Measurements from ENCODE around the gene KRT33A.
A peak's percentile ranks its signal among the peaks of the same experiment; 100 is the strongest.
"Not testable (repeated sequence)": the region's sequence is repeated elsewhere in the genome, so short reads cannot be mapped to it uniquely, and the experiment has no call there.

The KRT33A gene

DNA sequence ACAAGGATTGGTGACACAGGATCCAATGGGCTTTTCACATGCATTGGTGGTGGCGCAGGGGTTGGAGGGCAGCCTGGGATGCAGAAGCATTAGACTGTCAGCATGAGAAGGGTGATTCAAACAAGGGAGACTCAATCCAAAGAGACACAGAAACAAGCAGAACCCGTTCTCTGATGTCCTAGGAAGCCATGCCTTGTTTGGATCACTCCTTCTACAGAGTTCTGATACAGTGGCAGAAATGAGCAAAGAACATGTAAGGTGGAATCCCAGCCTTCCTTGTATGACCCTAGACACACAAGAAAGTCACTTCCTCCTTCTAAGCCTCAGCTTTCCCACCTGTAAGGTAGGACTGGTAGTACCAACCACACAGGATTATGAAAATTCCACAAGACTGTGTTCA is 13.3 kb upstream of the KRT33A start:
- no peak for DNase-seq (ENCODE audit: low read depth in 2 of 2)

DNA sequence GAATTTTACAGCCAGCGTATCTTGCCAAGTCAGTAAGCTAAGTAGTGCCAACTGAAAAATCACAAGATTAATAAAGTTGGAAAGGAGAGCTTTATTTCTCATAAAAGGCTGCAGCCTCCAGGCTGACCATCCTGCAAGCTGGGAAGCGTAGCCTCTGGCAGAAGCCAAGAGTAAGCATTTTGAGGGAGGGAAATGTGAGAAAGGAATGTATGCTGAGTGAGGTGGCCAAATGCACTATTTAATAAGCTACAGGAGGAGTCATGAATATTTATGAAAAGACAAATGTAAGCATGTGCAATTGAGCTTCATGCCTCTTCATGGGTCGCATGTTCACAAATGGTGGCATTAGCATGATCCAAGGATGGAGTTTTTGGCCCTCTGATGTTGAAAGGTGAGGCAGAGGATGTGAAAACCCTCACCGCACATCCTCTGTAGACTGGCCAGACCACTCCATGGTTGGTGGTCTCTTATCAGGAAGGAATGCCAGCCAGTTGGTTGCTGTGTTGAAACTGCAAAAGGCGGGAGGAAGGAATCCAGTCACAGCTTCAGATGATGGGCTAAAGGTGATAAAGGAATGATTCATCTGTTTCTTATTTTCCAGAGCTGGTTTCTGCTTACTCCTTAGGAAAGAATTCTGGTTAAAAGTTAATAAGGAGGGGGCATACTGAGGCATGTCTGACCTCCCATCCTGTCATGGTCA is 9.8 kb upstream of the KRT33A start:
- no peak for DNase-seq (ENCODE audit: low read depth in 2 of 2)

DNA sequence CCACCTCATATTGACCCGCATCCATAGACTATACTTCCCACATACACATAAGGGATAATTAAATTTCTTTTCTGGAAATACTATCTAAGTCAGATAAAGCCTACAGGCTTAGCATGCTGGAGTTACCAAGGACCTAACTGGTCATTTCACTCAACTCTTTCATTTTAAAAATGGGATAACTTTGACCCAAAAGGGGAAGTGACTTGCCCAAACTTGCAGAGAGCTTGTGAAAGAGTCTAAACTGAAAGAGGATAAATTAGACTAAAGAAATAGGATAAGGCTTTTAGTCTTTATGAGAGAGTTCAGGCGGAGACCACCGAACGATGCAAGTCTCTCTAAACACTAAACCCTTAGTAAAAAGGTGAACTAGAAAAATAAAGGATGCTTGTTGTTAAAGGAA is 3.9 kb upstream of the KRT33A start:
- no peak for DNase-seq (ENCODE audit: low read depth in 2 of 2)

DNA sequence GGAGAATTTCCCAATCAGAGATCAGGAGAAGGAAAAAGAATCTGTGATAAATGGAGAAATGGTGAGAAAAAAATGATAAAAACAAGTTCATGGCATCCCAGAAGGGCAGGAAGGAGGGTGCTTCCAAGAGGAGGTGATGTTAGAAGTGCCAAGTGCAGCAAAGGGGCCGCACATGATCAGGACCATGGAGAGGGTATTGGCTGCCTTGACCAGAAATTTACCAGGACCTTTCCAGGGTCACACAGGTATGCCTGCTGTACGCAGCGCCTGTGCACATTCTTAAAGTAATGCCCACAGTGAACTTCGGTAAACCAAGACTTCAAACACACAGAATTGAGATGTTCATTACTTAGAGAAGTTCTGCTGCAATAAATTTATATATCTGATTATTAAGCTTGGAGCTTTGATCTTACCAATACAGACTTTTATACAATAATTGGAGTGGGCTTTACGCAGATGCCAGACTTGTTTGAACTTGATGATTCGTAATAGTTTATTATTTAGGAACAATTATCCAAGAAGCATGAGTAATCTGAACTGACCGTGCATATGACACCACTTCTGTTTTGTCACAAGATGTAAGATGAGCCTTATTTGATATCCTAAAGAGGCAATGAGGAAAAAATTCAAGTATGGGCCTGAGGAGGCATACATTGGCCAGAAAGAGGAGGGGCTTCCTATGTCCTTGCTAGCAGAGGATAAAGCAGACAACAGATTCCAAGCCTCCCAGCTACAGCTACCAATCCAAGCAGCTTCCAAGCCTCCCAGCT is 2.2 kb upstream of the KRT33A start:
- no peak for DNase-seq (ENCODE audit: low read depth in 2 of 2)

DNA sequence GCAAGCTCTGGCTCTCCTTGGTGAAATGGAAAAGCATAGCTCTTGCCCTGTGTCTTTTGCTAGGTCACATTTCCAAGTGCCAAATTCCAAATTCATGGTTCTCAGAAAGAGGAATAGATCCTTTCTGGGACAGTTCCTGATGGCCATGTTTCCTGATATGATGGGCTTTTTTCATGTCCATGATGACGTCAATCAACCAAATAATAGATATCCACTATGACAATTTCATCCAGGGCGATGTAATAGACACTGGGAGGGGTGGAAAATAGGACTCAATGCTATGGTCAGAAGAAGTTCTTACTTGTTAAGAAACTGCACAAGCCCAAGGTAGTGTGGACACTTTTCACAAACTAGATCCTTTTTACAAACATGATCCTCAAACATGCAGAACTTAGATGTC is 549 bp upstream of the KRT33A start:
- DNase-seq (ENCODE audit: low read depth in 2 of 2), result no peak

DNA sequence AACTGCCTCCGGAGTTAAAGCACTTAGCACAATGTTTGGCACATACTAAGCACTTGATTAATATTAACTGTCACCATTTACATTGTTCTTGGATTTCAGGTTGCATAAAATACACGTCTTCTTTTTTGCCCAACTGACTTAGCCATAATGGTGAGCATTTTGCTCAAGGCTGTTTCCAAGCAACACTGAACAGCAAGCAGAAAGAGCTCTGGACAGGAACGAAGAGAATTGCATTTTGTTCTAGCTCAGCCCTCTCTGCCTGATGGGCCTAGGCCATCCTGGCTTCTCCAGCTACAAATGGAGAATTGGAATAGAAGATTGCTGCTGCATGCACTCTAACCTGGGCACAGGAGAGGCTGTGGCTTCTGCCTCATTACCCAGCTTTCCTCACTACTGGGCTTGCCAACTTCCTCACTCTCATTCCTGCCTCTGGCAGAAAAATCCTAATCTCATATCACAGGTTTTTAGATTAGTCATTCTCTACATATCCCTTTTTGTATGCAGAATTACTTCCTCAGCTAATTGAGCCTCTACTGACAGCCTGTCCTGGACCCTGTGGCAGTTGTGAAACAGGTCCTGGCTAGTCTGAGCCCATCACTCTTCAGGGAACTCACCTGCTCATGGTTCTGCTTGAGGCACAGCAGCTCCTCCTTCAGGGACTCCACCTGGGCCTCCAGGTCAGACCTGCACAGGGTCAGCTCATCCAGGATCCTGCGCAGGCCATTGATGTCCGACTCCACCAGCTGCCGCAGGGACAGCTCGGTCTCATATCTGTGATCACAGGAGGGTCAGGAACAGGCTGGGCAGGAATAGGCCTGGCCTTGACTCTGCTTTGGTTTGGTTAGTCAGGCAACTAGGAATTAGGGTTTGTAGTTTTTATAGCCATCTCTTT is 2.5 kb downstream of the KRT33A start:
- DNase-seq (ENCODE audit: low read depth in 2 of 2), result no peak

DNA sequence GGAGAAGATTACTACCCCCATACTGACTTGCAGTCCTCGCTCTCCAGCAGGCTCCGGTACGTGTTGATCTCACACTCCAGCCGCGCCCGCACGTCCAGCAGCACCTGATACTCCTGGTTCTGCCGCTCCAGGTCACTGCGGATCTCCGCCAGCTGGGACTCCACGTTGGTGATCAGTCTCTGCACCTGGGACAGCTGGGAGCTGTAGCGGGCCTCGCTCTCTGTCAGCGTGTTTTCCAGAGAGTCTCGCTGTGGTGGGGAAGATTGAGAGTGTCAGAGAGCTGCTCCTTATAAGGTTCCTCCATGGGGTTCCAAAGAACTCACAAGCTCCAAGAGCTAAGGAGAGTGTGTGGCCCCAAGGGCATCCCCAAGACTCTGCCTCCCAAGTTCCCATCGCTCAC is 4.2 kb downstream of the KRT33A start:
- DNase-seq (ENCODE audit: low read depth in 2 of 2), result not testable (repeated sequence)

DNA sequence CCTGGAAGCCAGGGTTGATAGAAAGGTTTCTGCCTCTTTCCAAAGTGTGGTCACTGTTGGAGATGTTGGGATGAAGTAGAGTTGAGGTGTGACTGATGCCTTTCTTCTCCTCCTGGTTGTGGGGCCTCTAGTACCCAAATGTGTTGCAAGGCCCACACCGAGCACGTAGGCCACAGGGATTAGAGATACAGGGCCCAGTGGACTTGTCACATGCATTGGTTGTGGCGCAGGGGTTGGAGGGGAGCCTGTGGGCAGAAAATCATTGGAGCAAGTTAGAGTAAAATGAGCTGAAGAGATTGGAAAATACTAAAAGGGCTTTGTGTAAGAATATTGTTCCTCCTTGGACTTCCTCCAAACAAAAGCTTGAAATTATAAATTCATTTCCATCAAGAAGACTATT is 4.6 kb downstream of the KRT33A start:
- DNase-seq (ENCODE audit: low read depth in 2 of 2), result no peak

DNA sequence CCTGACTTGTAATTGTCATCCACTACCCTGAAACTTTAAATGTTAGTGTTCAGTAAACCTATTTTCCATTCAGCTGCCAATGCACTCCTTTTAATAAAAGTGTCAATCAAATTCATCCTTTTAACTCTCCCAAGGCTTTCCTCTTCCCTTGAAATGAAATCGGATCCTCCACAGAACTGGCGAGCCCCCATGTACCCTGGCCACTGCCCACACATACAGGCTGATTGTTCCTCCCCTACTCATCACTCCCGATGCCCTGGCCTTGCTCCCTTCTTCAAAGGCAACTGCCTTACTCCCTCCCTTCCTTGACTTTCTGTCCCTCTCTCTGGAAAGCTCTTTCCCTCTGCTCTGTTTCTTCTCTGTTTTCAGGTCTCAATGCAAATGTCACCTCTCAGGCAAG is 7.6 kb downstream of the KRT33A start:
- no peak for DNase-seq (ENCODE audit: low read depth in 2 of 2)

DNA sequence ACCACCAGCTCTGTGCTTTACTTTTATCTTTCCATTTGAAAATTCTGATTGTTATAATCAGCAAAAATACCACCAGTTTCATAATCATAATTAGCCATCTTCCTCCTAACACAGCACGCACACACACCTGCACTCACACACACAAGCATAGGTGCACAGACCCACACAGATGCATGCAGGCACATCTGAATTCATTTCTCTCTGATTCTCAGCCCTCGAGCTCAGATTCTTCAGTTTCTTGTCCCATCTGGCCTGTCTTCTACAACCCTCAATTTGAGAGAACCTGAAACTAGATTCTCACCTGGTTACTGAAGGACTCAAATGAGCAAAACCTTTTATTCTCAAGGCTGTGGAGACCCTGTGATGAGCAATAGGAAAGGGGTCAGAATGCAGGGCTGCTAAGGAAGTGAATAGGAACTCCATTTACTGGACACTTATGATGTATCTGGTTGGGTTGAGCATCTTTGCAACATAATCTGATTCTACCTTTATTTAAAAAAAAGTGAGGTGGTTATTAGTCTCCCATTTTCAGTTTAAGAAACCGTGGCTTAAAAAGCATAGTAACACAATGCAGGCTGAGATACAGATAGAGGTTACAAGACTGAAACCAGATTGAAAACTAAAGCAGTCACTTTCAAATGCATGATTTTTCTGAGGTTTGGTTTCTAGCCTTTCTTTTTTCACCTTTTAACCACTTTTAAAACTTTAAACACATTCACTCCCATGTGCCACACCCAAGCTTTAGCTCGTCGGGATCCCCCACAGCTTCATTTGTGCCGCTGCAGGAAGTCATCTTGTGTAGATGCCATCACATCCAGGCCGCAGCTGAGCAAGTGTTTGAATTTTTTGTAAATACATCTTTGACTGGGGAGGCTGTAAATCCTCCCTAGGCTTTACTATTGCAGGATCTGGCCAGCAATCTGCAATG is 9.4 kb downstream of the KRT33A start:
- DNase-seq (ENCODE audit: low read depth in 2 of 2), result peak in 1 of 2 experiments; percentile 30

DNA sequence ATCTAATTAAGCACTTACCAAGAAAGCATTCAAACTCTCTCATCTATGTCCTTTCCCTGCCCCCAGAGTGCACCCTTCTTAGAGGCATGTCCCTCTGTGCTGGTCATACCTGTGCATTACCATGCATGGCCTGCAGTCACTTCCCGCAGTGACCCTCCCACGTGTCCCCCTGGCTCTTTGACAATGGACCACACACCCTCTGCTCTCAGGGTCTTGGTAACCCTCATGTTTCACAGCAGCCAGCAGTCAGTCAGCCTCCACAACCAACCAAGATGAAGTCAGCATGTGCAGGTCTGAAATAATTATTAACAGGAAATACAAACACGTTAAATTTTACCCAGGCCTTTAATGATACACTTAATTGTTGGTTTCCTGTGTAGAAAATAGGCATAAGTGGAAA is 10.1 kb downstream of the KRT33A start:
- no peak for DNase-seq (ENCODE audit: low read depth in 2 of 2)

DNA sequence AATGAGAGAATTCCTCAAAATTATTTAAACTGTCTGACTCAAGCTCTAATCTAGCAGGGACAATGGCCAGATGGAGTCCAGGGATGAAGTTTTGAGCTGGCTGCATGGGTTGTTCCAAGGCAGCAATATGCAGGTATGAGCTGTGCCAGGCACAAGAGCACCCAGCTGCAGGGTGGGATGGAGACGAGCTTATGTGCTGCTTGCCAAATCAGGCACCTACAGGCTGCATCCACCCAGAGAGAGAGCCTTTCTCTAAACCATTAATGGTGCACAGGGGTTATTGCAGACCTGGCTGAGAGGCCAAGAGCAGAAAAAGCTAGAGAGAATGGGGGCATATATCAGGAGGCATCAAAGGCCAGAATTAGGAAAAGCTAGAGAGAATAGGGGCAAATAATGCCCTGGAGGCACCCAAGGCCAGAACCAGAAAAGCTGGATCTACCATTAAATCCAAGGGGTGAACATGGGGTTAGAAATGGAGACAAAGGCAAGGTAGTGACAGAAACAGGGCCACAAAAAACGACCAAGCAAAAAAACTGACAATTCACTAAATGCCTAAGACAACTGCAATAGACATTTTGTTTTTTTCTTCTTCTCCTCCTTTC is 11.0 kb downstream of the KRT33A start:
- DNase-seq (ENCODE audit: low read depth in 2 of 2), result no peak

DNA sequence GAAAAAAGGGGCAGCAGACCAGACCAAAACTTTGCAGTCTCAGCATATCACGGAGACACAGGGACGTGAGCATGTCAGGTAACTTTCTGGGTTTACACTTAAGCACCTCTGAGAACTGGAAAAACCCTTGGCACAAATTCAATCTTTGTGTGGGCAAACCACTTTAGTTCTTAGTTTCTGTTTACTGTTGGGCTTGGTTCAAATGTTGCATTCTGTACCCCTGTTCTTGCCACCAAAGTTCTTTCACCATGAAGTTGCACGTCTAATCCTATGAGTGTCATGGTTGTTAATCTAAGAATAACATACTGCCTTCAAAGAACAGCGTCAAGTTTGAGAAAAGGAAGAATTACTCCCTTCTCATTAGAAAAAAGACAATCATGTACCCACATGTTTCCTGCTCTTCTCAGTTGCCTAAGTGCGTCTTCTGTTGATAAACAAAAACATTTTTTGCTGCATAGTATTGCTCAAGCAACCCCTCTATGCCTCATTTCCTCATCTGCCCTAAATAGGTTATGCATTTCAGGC is 11.6 kb downstream of the KRT33A start:
- DNase-seq (ENCODE audit: low read depth in 2 of 2), result no peak

DNA sequence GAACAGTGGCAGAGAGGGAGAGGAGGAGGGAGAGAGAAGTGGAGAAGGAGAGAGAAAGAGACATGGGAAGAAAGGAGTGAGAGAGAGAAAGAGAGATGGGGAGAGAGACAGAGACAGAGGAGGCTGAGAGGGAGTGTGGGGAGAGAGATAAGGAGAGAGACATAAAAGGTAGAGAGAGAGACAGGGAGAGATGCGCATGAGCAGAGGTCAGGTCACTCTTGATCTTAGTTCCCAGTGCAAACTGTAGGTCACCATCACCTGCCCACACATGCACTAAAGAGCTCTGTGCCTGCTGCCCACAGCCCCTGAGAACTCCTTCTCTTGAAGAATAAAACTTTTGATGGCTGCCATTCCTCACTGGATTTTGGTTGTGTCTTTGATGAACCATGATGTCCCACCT is 14.9 kb downstream of the KRT33A start:
- DNase-seq (ENCODE audit: low read depth in 2 of 2), result no peak

DNA sequence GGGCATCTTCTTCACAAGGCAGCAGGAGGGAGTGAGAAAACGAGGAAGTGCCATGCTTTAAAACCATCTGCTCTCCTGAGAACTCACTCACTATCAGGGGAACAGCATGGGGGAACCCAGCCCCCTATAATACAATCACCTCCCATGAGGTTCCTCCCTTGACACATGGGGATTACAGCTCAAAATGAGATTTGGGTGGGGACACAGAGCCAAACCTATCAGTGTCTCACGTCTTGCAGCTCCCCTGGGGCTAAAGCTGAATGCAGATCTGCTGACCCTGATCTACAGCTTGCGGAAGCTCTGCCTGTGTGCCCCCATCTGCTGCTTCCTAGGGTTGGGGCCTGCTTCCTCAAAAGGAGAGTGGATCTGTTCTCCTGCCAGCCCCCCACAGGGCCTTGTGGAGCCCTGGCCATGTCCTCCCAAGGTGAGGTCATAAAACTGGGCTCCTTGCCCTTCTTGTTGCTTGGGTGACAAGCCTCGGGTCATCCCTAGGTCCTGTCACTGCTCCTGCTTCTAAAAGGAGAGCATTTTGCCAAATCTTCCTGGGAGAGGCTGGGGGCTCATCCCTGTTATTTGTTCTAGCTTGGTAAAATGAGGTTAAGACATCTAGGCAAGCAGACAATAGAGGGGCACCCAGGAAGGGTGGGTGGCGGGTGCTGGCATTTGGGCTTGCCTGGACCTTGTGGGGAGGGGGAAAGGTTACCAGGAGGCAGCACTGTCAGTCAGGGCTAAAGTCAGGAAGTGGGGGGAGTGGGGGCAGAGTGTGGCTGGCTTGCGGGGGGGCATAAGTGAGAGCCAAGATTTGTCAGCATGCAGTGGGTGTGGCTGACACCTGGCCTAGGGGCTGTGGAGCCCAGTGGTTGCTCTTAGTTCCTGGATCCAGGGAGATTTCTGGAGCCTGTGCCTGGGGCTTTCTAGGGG is 16.0 kb downstream of the KRT33A start:
- DNase-seq (ENCODE audit: low read depth in 2 of 2), result no peak

DNA sequence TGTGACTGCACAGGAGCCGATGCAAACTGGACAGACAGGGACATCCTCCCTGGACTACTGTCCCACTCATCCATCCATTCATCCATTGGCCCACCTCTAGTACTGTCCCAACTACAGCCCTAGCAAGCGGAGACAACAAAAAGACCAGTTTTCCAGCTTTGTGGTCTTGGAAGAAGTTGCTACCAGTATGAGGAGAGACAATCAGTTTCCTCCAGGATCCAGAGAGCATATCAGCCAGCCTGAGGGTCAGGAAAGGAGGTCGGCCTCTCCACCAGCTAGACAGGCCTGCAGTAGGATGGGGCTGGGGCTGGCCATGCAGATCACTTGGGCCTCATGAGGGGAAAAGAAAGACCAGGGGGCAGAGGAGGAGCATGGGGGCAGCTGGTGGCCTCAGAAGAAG is 16.8 kb downstream of the KRT33A start:
- no peak for DNase-seq (ENCODE audit: low read depth in 2 of 2)

DNA sequence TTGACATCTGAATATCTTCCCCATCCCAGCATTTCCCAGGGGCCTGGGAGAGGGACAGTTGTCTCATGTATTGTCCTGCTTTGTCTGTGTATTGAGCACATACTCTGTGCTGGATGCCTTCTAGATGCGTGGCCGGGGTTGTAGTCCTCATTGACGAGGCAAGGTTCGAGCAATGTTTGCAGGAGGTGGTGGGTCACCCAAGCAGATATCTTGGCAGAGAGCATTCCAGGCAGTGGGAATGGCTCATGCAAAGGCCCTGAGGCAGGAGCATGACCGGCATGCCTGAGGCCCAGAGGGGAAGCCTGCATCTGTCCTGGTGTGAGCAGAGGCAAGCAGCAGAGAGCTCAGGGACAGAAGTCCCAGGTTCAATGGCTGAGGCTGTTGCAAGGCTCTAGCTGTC is 17.5 kb downstream of the KRT33A start:
- no peak for DNase-seq (ENCODE audit: low read depth in 2 of 2)

DNA sequence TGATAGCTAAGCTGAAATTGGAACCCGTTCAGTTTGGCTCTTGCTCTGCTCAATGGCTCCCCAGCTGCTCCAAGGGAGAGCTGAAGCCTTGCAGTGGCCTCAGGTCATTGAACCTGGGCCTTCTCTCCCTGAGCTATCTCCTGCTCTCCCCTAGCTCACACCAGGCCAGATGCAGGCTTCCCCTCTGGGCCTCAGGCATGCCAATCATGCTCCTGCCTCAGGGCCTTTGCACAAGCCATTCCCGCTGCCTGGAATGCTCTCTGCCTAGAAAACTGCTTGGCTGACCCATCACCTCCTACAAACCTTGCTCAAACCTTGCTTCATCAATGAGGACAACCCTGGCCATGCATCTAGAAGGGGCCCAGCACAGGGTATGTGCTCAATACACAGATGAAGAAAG is 18.4 kb downstream of the KRT33A start:
- no peak for DNase-seq (ENCODE audit: low read depth in 2 of 2)

DNA sequence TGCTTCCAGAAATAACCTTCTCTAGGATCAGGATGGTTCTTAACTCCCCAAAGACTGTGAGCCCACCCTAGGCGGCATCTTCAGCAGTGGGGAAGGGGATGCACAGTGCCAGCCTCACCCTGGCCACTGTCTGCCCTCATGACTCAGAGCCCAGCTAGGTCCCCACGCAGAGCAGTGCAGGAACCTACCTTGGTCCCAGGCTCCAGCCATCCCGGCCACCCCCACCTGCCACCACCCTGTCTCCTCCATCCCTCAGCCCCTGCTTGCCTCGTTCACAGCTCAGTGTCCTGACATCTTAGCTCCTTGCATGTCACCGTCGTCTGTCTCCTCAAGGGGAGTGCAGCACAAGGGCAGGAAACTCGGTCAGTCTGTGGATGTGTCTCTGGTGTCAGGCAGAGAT is 19.0 kb downstream of the KRT33A start:
- DNase-seq (ENCODE audit: low read depth in 2 of 2), result no peak

Data from stimulated activated CD4-positive, alpha-beta T cell treated with anti-CD3 and anti-CD28 coated beads, Interleukin-12 subunit alpha, Interleukin-12 subunit beta, amount 100 ng/mL, for 24 hours (primary cell).